8988T (cell line): ENCODE data around the gene TNNT1.
"Not testable (repeated sequence)": the region's sequence is repeated elsewhere in the genome, so short reads cannot be mapped to it uniquely, and the experiment has no call there.

Source experiments
- DNase-seq: peaks from one replicate; pipeline ENCODE4 v3.0.0; 2011

TNNT1 gene, protein sequence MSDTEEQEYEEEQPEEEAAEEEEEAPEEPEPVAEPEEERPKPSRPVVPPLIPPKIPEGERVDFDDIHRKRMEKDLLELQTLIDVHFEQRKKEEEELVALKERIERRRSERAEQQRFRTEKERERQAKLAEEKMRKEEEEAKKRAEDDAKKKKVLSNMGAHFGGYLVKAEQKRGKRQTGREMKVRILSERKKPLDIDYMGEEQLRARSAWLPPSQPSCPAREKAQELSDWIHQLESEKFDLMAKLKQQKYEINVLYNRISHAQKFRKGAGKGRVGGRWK

DNA sequence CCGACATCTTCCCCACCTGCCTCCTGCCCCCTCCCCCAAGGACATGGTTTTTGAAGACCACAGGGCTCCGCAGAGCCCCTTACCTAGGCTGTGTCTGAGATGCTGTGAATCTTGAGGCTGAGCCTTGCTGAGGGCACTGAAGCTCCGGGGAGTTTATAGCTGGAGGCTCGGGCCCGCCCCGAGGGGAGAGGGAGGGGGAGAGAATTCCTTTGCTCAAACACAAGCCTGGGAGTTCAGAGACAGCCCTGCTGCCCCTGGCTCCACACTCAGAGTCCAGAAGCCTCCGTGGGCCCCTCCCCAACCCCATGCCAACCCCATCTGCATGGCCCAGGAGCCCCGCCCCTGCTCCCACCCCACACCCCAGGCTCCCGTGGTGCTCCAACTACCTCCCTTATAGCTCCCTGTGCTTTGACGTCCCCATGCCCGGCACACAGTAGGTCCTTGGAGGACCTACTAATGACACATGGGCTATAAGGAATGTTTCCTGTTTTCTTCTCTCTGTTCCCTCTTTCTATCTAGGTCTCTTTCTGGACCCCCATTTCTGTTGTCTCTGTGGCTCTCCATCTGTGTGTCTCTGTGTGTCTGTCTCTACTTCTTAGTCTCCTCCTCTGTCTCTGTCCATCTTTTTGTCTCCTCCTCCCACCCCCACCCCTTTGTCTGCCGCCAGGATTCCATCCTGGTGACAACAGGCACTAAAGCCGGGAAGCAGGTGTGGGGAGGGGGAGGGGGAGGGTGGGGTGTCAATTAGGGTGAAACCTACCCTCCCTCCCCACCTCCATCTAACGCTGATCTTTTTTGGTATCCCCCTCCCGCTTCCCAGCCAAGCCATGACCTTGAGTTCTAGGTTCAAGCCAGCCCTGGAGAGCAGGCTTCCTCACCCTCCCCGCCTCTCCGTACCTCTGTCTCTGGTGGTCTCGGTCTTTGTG lies at the start of gene TNNT1:
TNNT1 (minus strand) TSS at position 129 of the 926 bp plus-strand sequence. CDS start 2,049 bp downstream, outside the sequence.
- no peak for DNase-seq

DNA sequence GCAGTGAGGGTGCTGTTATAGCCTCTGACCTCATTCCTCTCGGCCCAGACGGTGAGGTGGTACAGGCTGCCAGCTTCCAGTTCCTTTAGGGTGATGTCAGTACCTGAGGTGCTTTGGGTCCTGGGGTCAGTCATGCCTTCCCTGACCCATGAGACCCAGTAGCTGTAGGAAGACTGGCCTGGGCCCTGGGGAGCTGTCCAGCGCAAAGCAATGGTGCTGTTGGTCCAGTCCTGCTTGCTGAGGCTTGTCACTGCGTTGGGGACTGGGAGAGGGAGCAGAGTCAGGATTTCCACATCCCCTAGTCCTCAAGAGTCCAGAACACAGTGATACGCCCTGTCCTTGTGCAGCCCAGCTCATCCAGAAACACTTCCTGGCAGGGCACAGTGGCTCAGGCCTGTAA lies 49.6 kb upstream of the TNNT1 start:
- no peak for DNase-seq

DNA sequence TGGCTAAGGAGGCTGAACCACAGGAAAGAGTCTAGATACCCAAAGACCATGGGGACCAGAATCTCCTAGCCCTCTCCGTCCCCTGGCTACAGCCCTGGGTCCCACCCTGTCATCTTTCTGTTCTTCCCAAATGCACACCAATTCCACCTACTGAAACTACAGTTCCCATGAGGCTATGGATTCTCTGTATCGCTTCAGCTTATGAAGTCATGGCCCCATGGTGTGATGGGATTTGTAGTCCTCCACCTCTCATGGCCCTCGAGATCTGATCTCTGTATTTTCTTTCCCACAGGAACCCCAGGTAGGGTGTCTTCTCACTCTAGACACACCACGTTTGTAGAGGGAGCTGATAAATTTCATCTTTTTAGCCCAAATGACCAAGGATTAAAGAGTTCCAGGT lies 48.5 kb upstream of the TNNT1 start:
- DNase-seq = no peak

DNA sequence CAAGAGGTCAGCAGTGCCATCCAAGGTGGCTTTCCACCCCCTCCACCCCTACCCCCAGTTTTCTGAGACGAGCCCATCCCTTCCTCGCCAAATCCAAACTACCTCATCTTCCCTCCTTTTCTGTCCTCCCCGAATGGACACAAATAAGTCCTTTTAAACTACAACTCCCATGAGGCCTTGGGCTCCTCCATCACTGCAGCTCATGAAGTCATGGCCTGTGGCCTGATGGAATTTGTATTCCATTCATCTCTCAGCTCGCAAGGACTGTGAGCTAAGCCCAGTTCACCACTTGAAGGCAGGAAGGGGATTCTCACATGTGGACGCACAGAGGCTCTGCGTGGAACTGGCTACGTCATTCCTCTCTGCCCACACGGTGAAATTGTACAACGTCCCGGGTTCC lies 47.8 kb upstream of the TNNT1 start:
- no peak for DNase-seq

DNA sequence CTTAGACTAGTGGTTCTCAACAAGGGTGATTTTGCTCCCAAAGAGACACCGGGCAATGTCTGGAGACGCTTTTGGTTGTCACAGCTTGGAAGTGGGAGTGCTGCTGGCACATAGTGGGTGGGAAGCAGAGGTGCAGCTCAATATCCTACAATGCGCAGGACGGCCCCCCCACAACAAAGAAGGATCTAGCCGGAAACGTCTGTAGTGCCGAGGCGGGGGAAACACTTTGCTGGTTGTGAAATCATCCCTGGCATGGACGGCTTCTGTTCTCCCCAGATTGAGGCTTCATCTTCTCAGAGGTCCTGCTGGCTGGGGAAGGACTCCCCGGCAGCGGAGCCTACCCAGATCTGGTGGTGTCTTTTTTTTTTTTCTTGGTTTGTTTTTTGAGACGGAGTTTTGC lies 44.5 kb upstream of the TNNT1 start:
- no peak for DNase-seq

DNA sequence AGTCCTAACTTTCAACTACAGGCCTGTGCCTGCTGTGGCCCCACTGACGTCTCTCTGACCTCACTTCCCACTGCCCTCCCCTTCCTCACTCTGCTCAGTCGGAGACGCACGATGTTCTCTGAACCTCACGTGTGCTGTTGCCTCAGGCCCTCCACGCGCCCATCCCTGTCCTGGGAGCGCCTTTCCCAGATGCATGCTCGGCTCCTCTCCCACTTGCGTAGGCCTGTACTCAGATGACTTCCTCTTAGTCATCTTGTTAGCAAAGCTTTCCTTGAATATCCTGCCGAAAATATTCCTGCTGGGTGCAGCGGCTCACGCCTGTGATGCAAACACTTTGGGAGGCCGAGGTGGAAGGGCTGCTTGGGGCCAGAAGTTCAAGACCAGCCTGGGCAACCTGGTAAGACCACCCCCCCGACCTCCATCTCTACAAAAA lies 40.4 kb upstream of the TNNT1 start:
- DNase-seq = no peak

DNA sequence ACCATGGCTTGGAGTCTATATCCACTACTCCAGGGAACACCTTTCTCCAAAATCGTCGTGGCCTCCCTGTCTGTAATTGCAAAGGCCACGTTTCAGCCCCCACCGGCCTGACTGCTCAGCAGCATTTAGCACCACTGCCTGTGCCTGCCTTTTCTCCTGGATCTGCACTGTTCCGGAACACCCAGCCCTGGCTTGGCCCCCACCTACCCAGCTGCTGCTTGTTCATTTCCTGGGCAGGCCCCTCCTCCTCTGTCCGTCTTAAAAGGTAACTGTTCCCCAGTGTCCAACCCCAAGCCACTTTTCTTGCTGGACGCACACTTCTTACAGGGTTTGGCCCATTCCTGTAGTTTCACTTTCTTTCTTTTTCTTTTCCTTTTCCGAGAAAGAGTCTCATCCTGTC lies 39.6 kb upstream of the TNNT1 start:
- DNase-seq = no peak

DNA sequence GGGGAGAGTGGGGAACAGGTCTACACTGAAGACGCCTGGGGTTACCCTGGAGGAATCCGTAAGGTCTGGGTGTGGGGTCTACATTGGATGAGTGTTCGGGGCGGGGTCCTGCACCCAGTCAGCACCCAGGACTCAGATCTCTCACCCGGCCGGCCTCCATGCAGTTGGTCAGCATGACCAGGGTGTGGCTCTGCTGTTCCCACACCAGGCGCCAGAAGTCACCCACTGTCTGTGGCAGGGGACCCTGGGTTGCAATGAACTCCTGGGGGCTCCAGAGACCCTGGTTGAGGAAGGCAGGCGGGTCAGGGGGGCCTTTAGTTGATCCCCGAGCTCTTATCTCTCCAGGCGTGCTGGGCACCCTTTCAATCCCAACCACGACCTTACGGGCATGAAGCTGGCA lies 37.1 kb upstream of the TNNT1 start:
- DNase-seq = no peak

DNA sequence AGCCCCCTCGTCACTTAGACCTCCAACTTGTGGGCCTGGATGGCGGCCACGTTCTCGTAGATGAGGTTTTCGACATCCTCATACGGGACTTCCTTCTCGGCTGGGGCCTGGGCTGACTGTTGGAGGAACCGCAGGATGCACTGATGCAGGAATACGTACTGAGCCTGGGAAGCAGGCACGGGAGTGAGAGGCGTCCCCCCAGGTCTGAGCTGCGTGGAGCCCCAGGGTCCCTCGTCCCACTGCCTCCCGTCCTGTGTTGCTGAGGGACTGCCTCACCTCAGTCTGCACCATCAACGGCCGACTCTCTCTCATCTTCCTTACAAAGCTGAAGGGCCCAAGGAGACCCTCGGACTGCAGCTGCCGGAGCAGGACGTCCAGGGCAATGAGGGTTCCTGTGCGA lies 32.7 kb upstream of the TNNT1 start:
- DNase-seq = no peak

DNA sequence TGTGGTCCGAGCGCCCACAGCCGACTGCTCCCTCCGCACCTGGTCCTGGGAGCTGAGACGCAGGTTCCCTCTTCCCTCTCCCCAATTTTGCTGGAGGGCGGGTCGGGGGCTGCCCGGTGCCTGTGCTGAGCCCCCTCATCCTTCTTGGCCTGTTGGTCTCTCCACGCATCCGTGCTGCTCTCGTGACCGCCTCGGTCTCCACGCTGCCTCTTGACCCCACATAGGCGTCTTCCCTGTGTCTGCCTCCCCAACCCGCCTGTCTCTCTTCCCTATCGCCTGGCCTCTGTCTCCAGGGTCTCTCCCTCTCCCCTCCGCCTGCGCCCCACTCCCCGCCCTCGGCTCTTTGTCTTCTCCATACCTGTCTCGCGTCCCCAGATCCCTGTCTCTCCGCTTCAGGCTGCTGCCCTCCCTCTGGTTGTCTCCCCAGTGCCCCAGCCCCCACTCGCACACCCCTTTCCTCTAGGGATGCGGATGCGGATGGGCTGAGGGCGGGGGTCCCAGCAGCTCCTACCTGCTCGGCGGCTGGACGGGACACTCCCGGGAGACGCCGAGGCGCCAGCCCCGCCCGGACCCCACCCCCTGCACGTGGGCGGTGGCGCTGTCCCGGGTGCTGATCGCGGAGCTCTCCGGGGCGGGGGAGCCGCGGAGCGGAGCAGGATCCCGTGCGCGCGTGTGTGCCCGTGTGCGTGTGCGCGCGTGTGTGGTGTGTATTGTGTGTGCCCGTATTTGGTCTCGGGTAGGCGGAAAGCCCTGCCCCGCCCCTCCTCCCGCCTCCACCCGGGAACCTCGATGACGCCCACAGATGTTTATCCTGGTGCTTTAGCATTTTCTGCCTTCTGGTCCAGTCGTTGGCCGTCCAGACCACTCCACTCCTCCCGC lies 30.8 kb upstream of the TNNT1 start, which contains the start of gene SYT5:
SYT5 (minus strand) TSS at position 684 of the 879 bp plus-strand sequence. CDS start 1,248 bp downstream, outside the sequence.
- peak; percentile 59 for DNase-seq

DNA sequence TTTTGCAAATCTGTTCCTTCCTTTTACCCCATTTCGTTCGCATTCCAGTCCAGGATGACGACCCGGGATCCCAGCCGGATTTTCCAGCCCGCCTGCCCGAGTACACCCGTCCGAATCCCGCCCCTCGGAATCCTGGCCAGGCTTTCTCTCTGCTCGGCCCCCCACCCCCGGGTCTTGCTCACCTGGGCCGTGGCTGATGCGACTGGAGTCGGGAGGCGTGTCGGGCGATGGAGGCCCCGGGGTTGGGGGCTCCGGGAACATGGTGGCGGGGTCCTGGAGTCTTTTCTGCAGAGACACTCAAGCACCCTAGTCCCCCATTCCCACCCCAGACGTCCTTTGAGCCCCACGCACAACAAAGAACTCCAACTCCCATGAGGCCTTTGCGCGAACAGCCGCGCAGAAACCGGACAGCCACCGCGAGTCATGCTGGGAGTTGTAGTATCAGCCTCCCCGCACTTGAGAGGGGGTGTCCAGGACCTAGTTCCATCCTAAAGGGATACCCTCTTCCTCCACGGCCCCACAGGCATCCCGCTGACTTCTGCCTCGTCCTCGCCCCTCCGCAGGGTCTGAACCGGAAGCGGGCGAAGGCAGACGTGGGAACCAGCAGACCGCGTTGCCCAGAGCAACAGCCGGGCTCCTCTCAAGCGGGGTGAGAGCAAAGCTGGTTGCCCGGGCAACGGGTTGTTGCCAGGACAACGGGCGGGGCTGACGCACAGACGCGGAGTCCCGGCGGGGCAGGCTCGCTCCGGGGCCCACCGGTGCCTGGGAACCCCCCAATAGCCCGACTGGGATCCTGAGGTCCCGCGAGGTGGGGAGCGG lies 30.0 kb upstream of the TNNT1 start:
- peak; percentile 83 for DNase-seq

DNA sequence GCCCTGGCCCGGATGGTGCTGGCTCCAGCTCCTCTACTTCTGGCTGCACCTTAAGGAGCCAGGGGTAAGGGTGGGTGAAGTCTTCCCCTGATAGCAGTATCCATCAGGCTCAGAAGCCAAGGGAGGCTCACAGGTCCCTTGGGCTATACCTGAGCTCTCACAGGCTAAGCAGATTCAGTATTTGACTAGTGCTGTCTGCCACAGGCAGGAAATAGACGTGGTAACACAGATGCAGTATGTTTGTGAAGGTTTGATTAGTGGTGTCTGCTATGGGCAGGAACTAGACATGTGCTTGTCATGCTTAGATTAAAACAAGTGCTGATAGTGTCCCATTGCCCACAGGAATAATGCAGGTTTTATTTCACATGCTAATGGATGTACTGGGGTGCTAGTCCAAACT lies 27.1 kb upstream of the TNNT1 start:
- no peak for DNase-seq

DNA sequence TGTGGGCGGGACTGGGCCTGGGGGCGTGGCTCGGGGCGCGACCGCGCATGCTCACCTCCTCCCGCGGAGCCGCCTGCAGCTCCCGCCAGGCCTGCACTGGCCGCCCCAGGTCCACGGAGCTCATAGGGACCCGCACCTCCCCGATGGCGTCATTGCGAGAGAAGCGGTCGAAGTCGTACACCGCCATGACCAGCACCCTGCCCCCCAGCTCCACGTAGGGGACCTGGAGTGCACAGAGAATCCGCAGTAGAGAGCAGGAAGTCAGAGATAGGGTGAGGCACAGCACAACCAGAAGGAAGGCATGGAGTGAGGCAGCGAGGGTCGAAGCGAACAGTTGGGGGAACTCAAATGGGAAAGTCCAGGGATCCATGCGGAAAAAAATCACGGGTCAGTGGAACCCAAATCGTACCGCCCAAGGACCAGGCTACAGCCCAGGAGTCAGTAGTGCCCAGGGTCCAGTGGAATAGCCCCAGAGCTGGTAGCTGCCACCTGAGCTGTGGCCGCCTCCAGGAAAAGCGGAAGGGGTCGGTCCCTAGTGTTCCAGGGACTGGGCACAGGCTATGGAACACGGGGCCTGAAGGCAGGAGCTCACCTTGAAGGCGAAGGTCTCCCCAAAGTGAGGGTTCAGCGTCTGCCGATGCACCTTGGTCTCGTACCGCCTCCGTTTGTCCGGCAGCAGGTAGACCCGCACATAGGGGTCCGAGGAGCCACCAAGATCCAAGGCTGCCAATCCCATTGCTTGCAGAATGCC lies 26.3 kb upstream of the TNNT1 start:
- DNase-seq = no peak

DNA sequence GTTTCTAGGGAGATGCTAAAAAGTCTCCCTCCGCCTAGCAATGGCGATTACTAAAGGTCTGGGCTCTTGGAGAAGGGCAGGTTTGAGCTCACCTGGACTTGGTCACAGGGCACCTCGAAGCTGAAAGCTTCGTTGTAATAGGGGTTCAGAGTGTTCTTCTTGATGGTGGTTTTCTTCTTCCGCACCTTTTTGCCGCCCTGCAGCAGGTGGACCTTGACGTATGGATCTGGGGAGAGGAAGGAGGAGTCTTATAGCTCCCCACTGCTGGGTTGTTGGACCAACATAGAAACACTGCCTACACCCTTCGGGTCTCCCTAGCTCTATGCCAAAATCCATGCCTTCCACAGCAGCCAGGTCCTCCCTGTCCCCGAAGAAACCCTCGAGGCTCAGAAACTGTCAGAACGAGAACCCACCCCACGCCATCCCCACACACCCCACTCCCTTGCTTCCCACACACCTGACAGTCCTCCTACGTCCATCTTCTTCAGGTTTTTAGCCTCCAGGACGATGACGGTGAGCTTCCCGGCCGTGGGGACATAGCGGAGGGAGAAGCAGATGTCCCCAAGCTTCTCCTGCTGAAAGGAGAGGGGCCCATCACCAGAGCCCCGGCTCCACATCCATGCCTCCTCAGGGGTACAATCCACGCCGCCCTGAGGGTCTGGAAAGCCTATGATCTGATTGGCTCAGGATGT lies 25.6 kb upstream of the TNNT1 start:
- no peak for DNase-seq

DNA sequence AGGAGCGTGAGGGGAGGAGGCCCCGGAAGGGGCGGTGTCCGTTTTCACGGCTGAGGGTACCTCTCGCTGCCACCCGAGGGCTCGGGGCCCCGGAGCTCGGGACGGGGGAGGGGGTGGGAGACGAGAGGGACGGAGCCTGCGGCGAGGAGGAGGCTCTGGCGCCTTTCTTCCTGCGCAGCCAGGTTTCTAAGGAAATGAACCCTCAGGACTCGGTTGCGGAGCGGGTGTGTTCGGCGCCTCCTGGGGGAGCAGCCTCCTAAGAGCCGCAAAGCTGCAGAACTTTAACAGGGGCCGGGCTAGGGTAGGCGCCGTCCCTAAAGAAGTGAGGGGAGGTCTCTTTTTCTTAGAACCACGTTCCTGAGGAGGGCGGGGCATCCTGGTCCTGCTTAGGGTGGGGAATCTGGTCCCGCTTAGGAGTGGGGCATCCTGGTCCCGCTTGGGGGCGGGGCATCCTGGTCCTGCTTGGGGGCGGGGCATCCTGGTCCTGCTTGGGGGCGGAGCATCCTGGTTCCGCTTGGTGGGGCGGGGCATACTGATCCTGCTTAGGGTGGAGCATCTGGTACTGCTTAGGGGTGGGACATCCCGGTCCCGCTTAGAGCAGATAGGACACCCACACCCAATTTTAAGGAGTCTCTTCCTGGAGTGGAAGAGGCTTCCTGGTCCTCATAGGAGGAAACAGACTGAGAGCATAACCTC lies 24.9 kb upstream of the TNNT1 start:
- DNase-seq = peak; percentile 92

DNA sequence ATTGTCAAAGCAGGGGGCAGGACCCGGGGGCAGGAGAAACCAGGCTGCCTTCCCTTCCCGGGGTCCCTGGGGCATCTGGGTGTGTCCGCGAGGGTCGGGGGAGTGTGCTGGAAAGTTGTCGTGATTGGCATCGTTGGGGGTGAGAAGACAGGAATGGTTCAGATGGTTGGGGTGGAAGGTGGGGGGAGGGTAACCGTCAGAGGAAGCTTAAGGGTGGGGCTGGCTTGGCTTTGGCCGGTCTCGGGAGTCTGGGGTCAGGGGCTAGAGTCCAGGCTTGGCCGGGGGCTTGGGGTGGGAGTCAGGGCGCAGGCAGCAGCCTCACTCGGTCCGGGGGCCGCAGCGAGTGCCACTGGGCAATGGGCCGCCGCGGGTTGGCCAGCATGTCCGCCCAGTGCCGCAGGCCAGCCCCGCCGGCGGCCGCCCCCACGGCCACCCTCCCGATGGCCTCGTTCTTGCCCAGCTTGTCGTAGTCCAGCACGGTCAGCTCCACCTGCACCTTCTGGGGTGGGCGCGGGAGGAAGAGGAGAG lies 24.2 kb upstream of the TNNT1 start:
- no peak for DNase-seq

DNA sequence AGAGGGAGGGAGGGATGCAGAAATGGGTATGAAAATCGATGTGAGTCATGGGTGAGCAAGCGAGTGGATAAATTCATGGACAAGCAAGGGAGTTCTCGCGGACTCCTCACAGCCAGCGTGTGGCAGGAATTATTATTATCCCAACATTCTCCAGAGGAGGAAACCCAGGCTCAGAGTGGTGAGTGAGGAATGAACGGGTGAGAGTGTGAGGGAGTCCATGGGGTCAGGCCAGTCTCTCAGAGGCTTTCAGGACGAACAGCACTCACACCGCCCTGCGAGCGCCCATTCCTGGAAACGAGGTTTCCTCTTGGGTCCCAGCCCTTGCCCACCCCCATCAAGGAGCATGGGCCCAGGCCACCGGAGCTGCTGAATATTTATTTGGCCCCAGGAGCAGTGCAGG lies 23.7 kb upstream of the TNNT1 start:
- DNase-seq = no peak

DNA sequence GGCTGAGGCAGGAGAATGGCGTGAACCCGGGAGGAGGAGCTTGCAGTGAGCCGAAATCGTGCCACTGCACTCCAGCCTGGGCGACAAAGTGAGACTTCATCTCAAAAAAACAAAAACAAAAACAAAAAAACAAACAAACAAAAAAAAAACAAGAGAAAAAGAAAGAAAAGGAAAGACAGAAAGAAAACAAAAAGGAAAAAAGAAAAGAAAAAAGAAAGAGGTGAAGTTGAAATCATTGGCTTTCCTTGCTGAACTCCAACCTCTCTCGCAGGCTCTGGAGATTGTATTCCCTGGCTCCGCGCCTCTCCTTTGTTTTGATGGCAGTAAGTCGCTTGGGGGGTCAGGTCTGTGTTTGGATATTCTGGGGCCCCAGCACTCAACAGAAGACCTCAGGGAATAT lies 23.3 kb upstream of the TNNT1 start:
- DNase-seq = not testable (repeated sequence)

DNA sequence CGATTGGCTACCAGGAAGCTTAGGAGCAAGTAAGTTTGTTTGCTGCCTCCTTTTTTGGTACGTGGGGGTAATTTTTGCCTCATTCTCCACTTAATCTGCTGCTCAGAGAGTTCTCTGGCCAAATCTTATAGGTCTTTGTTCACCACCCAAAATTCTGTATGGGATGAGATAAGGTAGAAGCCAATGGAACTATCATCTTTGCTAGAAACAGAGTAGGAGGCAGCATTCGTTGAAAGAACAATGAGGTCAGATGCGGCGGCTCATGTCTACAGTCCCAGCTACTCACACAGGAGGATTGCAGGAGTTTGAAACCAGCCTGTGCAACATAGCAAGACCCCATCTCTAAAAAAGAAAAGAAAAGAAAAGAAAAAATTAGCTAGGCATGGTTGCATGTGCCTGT lies 22.4 kb upstream of the TNNT1 start:
- DNase-seq = no peak

DNA sequence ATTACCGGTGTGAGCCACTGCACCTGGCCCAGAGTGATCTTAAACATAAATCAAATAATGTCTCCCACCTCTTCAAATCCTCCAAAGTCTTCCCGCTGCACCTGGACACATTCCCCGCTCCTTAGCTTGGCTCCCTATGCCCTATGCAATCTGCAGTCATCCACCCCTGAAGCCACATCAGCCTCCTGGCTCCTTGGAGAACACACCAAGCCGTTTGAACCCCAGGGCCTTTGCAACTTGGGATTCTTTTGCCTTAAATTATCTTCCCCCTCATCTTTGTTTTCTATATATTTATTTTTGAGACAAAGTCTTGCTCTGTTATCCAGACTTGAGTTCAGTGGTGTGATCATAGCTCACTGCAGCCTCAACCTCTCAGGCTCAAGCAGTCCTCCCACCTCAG lies 20.1 kb upstream of the TNNT1 start:
- no peak for DNase-seq
